ENCODE results near the gene LEMD1. TPM values are rescaled to one million over a fixed set of nuclear protein-coding genes. Genes with fewer than 3 reads are reported as not detected.

The LEMD1 gene
- total RNA-seq, 4 donors from 2014 or later: not detected

DNA sequence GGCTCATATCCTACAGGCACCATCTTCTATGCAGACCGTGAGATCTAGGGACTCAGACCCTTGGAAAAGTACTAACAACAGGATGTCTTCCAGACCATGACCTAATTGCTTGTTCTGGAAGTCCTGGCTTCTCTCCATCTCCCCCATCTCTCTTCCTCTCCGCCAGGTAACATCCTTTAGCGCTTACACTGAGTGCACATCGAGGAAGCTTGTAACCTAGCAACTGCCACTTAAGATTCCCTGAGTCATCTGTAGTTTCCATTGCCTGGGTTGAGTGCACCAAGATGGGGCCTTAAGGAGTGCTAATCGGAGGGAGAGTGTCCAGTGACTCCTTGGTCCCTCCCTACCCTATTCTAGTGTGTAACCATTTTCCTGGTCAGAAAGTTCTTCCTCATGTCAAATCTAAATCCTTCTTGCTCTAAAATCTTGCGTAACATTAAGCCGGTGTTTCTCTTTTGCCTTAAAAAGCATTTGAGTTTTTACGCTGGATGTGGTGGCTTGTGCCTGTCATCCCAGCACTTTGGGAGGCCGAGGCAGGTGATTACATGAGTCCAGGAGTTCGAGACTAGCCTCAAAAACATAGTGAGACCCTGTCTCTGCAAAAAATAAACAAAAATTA, 74.8 kb downstream of the LEMD1 start:
- TF ChIP-seq EP300 (IDR thresholded peaks at IDR 0.05) (no peak), CTCF (IDR thresholded peaks at IDR 0.05) (no peak), POLR2A (IDR thresholded peaks at IDR 0.05) (no peak)
- no peak for DNase-seq (ENCODE audit: low spot score in 2 of 2)
- WGBS, 2 donors: 84 to 88% methylated on average over 10 of the region's 10 CpGs
- Histone ChIP-seq H3K36me3 (no peaks in the 10 kb centered on the region), H3K4me3 (no peak overlapping the region), H3K9me3 (no peaks in the 10 kb centered on the region), H3K27me3 (peaks cover 0 to 58% of the 10 kb centered on the region in 2 donors), H3K4me1 (peaks cover 0 to 16% (median 13%) of the 10 kb centered on the region in 4 donors), H3K27ac (no peak overlapping the region)

DNA sequence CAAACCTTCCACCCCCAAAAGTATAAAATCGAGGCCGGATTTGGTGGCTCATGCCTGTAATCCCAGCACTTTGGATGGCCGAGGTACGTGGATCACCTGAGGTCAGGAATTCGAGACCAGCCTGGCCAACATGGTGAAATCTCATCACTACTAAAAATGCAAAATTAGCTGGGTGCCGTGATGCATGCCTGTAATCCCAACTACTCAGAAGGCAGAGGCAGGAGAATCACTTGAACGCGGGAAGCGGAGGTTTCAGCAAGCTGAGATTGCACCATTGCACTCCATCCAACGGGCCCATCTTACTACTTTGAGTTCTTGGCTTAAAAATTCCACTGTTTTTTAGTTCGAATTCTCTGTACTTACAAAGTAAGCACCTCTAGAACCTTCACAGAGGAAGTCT, 76.1 kb downstream of the LEMD1 start:
- H3K4me1 ChIP-seq: peaks cover 0 to 16% (median 13%) of the 10 kb centered on the region in 4 donors
- H3K9me3 ChIP-seq: no peaks in the 10 kb centered on the region
- DNase-seq (ENCODE audit: low spot score in 2 of 2): no peak
- H3K4me3 ChIP-seq: no peak overlapping the region
- H3K27me3 ChIP-seq: peaks cover 0 to 58% of the 10 kb centered on the region in 2 donors
- TF ChIP-seq EP300 (IDR thresholded peaks at IDR 0.05) (no peak), POLR2A (IDR thresholded peaks at IDR 0.05) (no peak)
- H3K36me3 ChIP-seq: no peaks in the 10 kb centered on the region
- no peak overlapping the region for H3K27ac ChIP-seq
- WGBS, 2 donors: 82 to 90% methylated on average over 11 of the region's 11 CpGs

- Histone ChIP-seq H3K36me3 (no peaks in the 10 kb centered on the region), H3K4me3 (peak overlapping the region in 3 of 4 donors; percentile 21 to 48 (median 40)), H3K27ac (no peak overlapping the region), H3K4me1 (peaks cover 0 to 16% (median 13%) of the 10 kb centered on the region in 4 donors), H3K9me3 (no peaks in the 10 kb centered on the region), H3K27me3 (peaks cover 0 to 58% of the 10 kb centered on the region in 2 donors)
- no peak for TF ChIP-seq POLR2A (IDR thresholded peaks at IDR 0.05)
- TF ChIP-seq EP300 (IDR thresholded peaks at IDR 0.05): no peak
- TF ChIP-seq CTCF (IDR thresholded peaks at IDR 0.05): no peak
- WGBS, 2 donors: 17 to 45% methylated on average over 12 to 28 of the region's 59 CpGs
- DNase-seq (ENCODE audit: low spot score in 2 of 2): no peak
Observed at GRCh38 chr1:205344066-205344928, 77.6 kb downstream of the LEMD1 start.

GRCh38 chr1:205343431-205344065, 78.3 kb downstream of the LEMD1 start:
- peak overlapping the region; percentile 5 to 48 (median 30) for H3K4me3 ChIP-seq
- peaks cover 0 to 58% of the 10 kb centered on the region in 2 donors for H3K27me3 ChIP-seq
- no peak for DNase-seq (ENCODE audit: low spot score in 2 of 2)
- WGBS, 2 donors: 5 to 26% methylated on average over 7 to 13 of the region's 63 CpGs
- H3K27ac ChIP-seq: no peak overlapping the region
- no peaks in the 10 kb centered on the region for H3K36me3 ChIP-seq
- no peaks in the 10 kb centered on the region for H3K9me3 ChIP-seq
- TF ChIP-seq EP300 (IDR thresholded peaks at IDR 0.05) (no peak), CTCF (IDR thresholded peaks at IDR 0.05) (peak in 1 of 5 experiments; percentile 12), POLR2A (IDR thresholded peaks at IDR 0.05) (no peak)
- peaks cover 0 to 16% (median 13%) of the 10 kb centered on the region in 4 donors for H3K4me1 ChIP-seq

DNA sequence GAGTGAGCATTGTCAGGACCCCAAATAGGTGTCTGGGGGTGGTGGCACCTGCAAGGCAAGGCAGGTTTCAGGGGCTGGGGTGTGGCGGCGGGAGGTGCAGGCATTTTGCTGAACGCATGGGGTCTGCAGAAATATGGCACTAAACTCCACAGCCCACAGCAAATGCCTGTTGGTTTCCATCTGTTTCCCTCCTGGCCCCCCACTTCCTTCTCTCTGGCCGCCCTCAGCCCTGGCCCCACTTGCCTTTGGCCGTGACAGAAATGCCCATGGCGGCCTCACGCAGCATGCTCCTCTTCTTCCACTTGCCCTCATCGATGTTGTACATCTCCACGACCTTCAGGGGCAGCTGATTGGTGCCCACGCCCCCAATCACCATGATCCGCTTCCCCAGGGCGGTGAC, 78.9 kb downstream of the LEMD1 start:
- Histone ChIP-seq H3K9me3 (no peaks in the 10 kb centered on the region), H3K4me1 (peaks cover 0 to 16% (median 13%) of the 10 kb centered on the region in 4 donors), H3K27me3 (peaks cover 0 to 53% of the 10 kb centered on the region in 2 donors), H3K4me3 (no peak overlapping the region), H3K27ac (no peak overlapping the region), H3K36me3 (no peaks in the 10 kb centered on the region)
- TF ChIP-seq EP300 (IDR thresholded peaks at IDR 0.05) (no peak), POLR2A (IDR thresholded peaks at IDR 0.05) (no peak), CTCF (IDR thresholded peaks at IDR 0.05) (no peak)
- no peak for DNase-seq (ENCODE audit: low spot score in 2 of 2)
- 66 to 79% methylated on average over 12 of the region's 12 CpGs for WGBS, 2 donors
